ENCODE results near the gene NPY5R. TPM values are rescaled to one million over a fixed set of nuclear protein-coding genes. Genes with fewer than 3 reads are reported as not detected.

Gene NPY5R
- total RNA-seq, 1 experiment from 2014 or later, result not detected

DNA sequence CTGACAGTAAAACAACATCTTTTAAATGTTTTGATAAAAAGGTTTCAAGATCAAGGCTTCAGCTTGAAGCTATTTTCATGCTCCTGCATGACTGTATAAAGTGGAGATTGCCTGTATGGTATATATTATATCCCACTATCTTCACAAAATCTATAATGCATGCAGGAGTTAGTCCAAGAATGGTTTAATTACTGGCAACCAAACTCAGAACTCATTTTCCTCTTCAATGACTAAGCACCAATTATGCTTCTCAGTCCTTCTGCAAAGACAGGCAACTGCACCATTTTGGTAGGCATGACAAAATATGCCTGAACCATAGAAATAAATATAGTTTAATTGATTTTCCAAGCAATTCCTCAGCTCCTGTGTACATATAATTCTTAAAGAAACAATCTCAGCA, 54.5 kb downstream of the NPY5R start:
- no peak overlapping the region for H3K27ac ChIP-seq
- no peak for DNase-seq
- no peaks in the 10 kb centered on the region for H3K9me3 ChIP-seq (ENCODE audit: insufficient read depth, low read depth)
- H4K20me1 ChIP-seq (ENCODE audit: insufficient read depth), result no peaks in the 10 kb centered on the region
- H3K4me2 ChIP-seq, result no peak overlapping the region
- H3K79me2 ChIP-seq (ENCODE audit: low read depth), result no peaks in the 10 kb centered on the region
- BruUV-seq (replicated peaks), result no TSS peak
- H2AFZ ChIP-seq, result no peak overlapping the region
- no peaks in the 10 kb centered on the region for H3K36me3 ChIP-seq (ENCODE audit: low read depth)
- H3K9me2 ChIP-seq (ENCODE audit: insufficient read depth), result no peaks in the 10 kb centered on the region; the same call in 1 of the 2 replicates
- ChIA-PET POLR2A (ENCODE audit: unreplicated experiment) (no interaction called here), CTCF (no interaction called here)
- no peaks in the 10 kb centered on the region for H3F3A ChIP-seq (ENCODE audit: insufficient read depth, low read depth)
- intact Hi-C loops (cut with micrococcal nuclease; ENCODE audit: unreplicated experiment), result no loop called here
- no peaks in the 10 kb centered on the region for H3K27me3 ChIP-seq (ENCODE audit: insufficient read depth, low read depth)
- no peaks in the 10 kb centered on the region for H3K4me1 ChIP-seq (replicated peaks; ENCODE audit: insufficient read depth)
- TF ChIP-seq, protein P1, sequence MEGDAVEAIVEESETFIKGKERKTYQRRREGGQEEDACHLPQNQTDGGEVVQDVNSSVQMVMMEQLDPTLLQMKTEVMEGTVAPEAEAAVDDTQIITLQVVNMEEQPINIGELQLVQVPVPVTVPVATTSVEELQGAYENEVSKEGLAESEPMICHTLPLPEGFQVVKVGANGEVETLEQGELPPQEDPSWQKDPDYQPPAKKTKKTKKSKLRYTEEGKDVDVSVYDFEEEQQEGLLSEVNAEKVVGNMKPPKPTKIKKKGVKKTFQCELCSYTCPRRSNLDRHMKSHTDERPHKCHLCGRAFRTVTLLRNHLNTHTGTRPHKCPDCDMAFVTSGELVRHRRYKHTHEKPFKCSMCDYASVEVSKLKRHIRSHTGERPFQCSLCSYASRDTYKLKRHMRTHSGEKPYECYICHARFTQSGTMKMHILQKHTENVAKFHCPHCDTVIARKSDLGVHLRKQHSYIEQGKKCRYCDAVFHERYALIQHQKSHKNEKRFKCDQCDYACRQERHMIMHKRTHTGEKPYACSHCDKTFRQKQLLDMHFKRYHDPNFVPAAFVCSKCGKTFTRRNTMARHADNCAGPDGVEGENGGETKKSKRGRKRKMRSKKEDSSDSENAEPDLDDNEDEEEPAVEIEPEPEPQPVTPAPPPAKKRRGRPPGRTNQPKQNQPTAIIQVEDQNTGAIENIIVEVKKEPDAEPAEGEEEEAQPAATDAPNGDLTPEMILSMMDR (conservative IDR thresholded peaks at IDR 0.05), result no peak
- no peak for TF ChIP-seq EZH2 (IDR thresholded peaks at IDR 0.05; ENCODE audit: low read depth)
- no peak overlapping the region for H3K4me3 ChIP-seq

DNA sequence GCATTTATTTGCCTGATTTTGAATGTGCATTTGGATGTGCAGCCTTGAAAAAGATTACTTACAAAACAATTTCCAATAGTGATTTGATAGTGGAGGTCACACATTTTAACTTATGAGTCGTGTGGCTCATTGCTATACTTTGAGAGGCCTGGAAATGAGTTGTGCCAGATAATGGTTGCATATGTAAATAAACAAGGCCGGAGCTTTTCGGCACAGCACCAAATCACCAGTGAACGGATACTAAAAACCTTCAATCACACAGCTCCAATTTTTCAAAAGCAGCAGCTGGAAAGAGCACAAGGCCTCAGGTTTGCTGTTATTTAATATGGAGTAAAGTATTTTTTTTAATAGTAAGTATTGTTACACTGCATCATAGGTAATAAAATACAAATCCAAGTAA, 57.2 kb downstream of the NPY5R start:
- Histone ChIP-seq H3K27me3 (ENCODE audit: insufficient read depth, low read depth) (no peaks in the 10 kb centered on the region), H3K27ac (no peak overlapping the region), H3K9me2 (ENCODE audit: insufficient read depth) (no peaks in the 10 kb centered on the region; the same call in 1 of the 2 replicates), H4K20me1 (ENCODE audit: insufficient read depth) (no peaks in the 10 kb centered on the region), H3K4me3 (no peak overlapping the region), H3K4me2 (no peak overlapping the region), H3K79me2 (ENCODE audit: low read depth) (no peaks in the 10 kb centered on the region), H3K4me1 (replicated peaks; ENCODE audit: insufficient read depth) (no peaks in the 10 kb centered on the region), H3K9me3 (ENCODE audit: insufficient read depth, low read depth) (no peaks in the 10 kb centered on the region), H3F3A (ENCODE audit: insufficient read depth, low read depth) (no peaks in the 10 kb centered on the region), H2AFZ (no peak overlapping the region), H3K36me3 (ENCODE audit: low read depth) (no peaks in the 10 kb centered on the region)
- DNase-seq, result no peak
- intact Hi-C loops (cut with micrococcal nuclease; ENCODE audit: unreplicated experiment), result no loop called here
- CTCF ChIA-PET, result no interaction called here
- TF ChIP-seq, protein P1 (conservative IDR thresholded peaks at IDR 0.05), result no peak
- TF ChIP-seq EZH2 (IDR thresholded peaks at IDR 0.05; ENCODE audit: low read depth), result no peak
- no TSS peak for BruUV-seq (replicated peaks)
- POLR2A ChIA-PET (ENCODE audit: unreplicated experiment), result no interaction called here

Other genes starting within 250 kb of the NPY5R start
- gene NAF1, start 177.0 kb upstream of the NPY5R start, total RNA-seq (2021), result 20.3 and 20.5 TPM in 2 replicates
- gene NPY1R, start 11.3 kb upstream of the NPY5R start, total RNA-seq (2021), result 0.41 TPM in 1 of 2 replicates, not detected in the other
- not detected in 2 replicates for gene TKTL2, start 129.9 kb downstream of the NPY5R start, total RNA-seq (2021)
- 34.5 and 36.8 TPM in 2 replicates for gene TMA16, start 150.8 kb downstream of the NPY5R start, total RNA-seq (2021)